WTC11 (cell line): ENCODE measurements around the gene PEX7. TPM values are rescaled to one million over a fixed set of nuclear protein-coding genes. Genes with fewer than 3 reads are reported as not detected.
A peak's percentile ranks its signal among the peaks of the same experiment; 100 is the strongest.

ENCODE experiments used
- ATAC-seq: fragments of 200-7000 bp; cut with Tn5 transposase; 2 replicates; pipeline ENCODE4 v1.10.0; 2021; ENCODE audit warnings: mild to moderate bottlenecking, moderate library complexity
- CTCF ChIA-PET: fragments of 300-600 bp; sonication (Branson Sonifier 250); formaldehyde crosslinking; loops from one replicate; lab custom pipeline; 2021; ENCODE audit warnings: antibody characterized with exemption; lab: Charles Lee
- POLR2A ChIA-PET: fragments of 350-600 bp; sonication (Branson Sonifier 250); formaldehyde crosslinking; loops from one replicate; lab custom pipeline; 2021; ENCODE audit warnings: antibody characterized with exemption; lab: Charles Lee
- DNase-seq: peaks from one replicate; pipeline ENCODE4 v3.0.0; 2021; ENCODE audit warnings: low spot score
- H3K27ac Mint-ChIP-seq: 2 replicates; pipeline ENCODE4 v1.8.0; 2021; ENCODE audit warnings: mixed read lengths
- H3K27me3 Mint-ChIP-seq: 2 replicates; pipeline ENCODE4 v1.8.0; 2021; ENCODE audit warnings: low read depth, mild to moderate bottlenecking, moderate library complexity, mixed read lengths
- H3K36me3 Mint-ChIP-seq: 2 replicates; pipeline ENCODE4 v1.8.0; 2021; ENCODE audit warnings: mixed read lengths
- H3K4me1 Mint-ChIP-seq: 2 replicates; pipeline ENCODE4 v1.8.0; 2022; ENCODE audit warnings: mixed read lengths
- H3K4me3 Mint-ChIP-seq: 2 replicates; pipeline ENCODE4 v1.8.0; 2021; ENCODE audit warnings: mild to moderate bottlenecking, moderate library complexity, mixed read lengths
- H3K9me3 Mint-ChIP-seq: 2 replicates; pipeline ENCODE4 v1.8.0; 2021; ENCODE audit warnings: mixed read lengths
- ATF6 ChIP-seq: sonication (generic); formaldehyde crosslinking; IDR thresholded peaks from 2 replicates; pipeline ENCODE4 v1.8.1; 2023; ENCODE audit warnings: mild to moderate bottlenecking, missing genetic modification reagents
- CBFB ChIP-seq: sonication (generic); formaldehyde crosslinking; IDR thresholded peaks from 2 replicates; pipeline ENCODE4 v1.8.1; 2022; ENCODE audit warnings: mild to moderate bottlenecking, low read depth, missing genetic modification reagents
- CREB1 ChIP-seq: sonication (generic); formaldehyde crosslinking; IDR thresholded peaks from 2 replicates; pipeline ENCODE4 v1.8.0; 2023; ENCODE audit warnings: mild to moderate bottlenecking, missing genetic modification reagents
- CREM ChIP-seq: sonication (generic); formaldehyde crosslinking; IDR thresholded peaks from 2 replicates; pipeline ENCODE4 v1.8.1; 2022; ENCODE audit warnings: mild to moderate bottlenecking, missing genetic modification reagents, moderate library complexity
- ELF4 ChIP-seq: sonication (generic); formaldehyde crosslinking; IDR thresholded peaks from 2 replicates; pipeline ENCODE4 v1.8.1; 2022; ENCODE audit warnings: low read depth, mild to moderate bottlenecking, moderate library complexity, missing genetic modification reagents
- JAZF1 ChIP-seq: fragments of 250-450 bp; sonication (Bioruptor Pico); IDR thresholded peaks from 2 replicates; pipeline ENCODE4 v1.9.0; 2021; ENCODE audit warnings: moderate library complexity, mild to moderate bottlenecking, inconsistent platforms
- JUN ChIP-seq: sonication (generic); formaldehyde crosslinking; IDR thresholded peaks from 2 replicates; pipeline ENCODE4 v1.8.0; 2023; ENCODE audit warnings: mild to moderate bottlenecking, missing genetic modification reagents
- MAX ChIP-seq: sonication (generic); formaldehyde crosslinking; IDR thresholded peaks from 2 replicates; pipeline ENCODE4 v1.8.0; 2022; ENCODE audit warnings: mild to moderate bottlenecking, missing genetic modification reagents
- NFATC4 ChIP-seq: fragments of 250-450 bp; sonication (Bioruptor Pico); IDR thresholded peaks from 2 replicates; pipeline ENCODE4 v1.9.0; 2021; ENCODE audit warnings: mild to moderate bottlenecking
- NFE2L1 ChIP-seq: sonication (generic); formaldehyde crosslinking; IDR thresholded peaks from 2 replicates; pipeline ENCODE4 v1.8.1; 2023; ENCODE audit warnings: missing genetic modification reagents
- RELA ChIP-seq: sonication (generic); formaldehyde crosslinking; IDR thresholded peaks from 2 replicates; pipeline ENCODE4 v1.8.1; 2022; ENCODE audit warnings: missing genetic modification reagents, mild to moderate bottlenecking, borderline replicate concordance
- SMAD4 ChIP-seq: sonication (generic); formaldehyde crosslinking; IDR thresholded peaks from 2 replicates; pipeline ENCODE4 v1.8.0; 2022; ENCODE audit warnings: mild to moderate bottlenecking, missing genetic modification reagents
- SOX15 ChIP-seq: fragments of 250-450 bp; sonication (Bioruptor Pico); IDR thresholded peaks from 2 replicates; pipeline ENCODE4 v1.9.0; 2021; ENCODE audit warnings: mild to moderate bottlenecking
- ZNF219 ChIP-seq: sonication (generic); formaldehyde crosslinking; IDR thresholded peaks from 2 replicates; pipeline ENCODE4 v1.8.0; 2023; ENCODE audit warnings: missing genetic modification reagents, mild to moderate bottlenecking, borderline replicate concordance
- ZNF423 ChIP-seq: fragments of 250-450 bp; sonication (Bioruptor Pico); IDR thresholded peaks from 2 replicates; pipeline ENCODE4 v2.1.2; 2022; ENCODE audit warnings: mild to moderate bottlenecking, moderate library complexity
- ZSCAN18 ChIP-seq: fragments of 250-450 bp; sonication (Bioruptor Pico); IDR thresholded peaks from 2 replicates; pipeline ENCODE4 v2.1.2; 2022; ENCODE audit warnings: mild to moderate bottlenecking, moderate library complexity
- total RNA-seq: library from RNA; stranded (reverse); gene quantifications from 3 replicates; pipeline ENCODE4 v1.2.3, GENCODE V29; 2021
- TF ChIP-seq, protein P1 (sequence below): sonication (generic); formaldehyde crosslinking; IDR thresholded peaks from 2 replicates; pipeline ENCODE4 v1.8.0; 2022; ENCODE audit warnings: mild to moderate bottlenecking, missing genetic modification reagents
- TF ChIP-seq, protein P2 (sequence below): sonication (generic); formaldehyde crosslinking; IDR thresholded peaks from 2 replicates; pipeline ENCODE4 v1.8.1; 2023; ENCODE audit warnings: mild to moderate bottlenecking, missing genetic modification reagents, moderate library complexity
- TF ChIP-seq, protein P3 (sequence below): sonication (generic); formaldehyde crosslinking; IDR thresholded peaks from 2 replicates; pipeline ENCODE4 v1.8.0; 2022; ENCODE audit warnings: missing genetic modification reagents
- TF ChIP-seq, protein P4 (sequence below): sonication (generic); formaldehyde crosslinking; IDR thresholded peaks from 2 replicates; pipeline ENCODE4 v1.8.1; 2022; ENCODE audit warnings: low read depth, missing genetic modification reagents, borderline replicate concordance

Gene PEX7
- total RNA-seq, 1 experiment from 2014 or later = 9.8 TPM

DNA sequence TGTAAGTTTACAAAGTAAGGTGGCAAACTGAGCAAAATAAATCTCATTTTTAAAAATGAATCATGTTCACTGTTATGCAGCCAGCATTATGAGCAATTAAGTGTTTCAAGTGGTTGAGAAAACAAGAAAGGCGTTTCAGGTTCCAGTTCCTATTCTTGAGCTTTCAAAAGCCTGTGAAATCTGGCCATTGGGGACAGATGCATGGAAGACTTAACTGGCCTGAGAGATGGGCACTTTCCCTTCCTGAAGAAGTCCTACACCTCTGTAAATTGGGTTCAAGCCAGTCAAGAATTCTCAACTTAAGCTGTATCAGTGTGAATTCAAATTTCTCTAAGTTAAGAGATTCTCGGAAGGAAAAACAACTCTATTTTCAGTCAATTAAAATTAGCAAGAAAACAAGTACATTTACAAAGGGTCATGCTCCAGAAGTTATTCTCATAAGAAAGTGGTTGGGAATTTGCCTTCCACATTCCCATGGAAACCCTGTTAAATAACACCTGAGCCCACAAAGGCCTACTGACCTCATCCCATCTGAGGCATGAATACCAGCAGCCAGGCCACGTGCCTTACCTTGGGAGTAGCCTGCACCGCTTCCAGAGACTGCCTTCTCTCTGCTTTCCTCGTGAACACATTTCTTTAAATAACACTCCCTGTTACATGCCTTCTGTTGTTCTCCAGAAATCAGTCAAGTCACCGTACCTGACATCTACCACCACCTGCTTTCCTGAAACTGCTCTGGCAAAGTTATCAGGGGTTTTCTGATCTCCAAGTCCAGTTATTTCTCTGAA, 49.5 kb upstream of the PEX7 start:
- TF ChIP-seq CREM (CRISPR knock-in tag) (no peak), RELA (CRISPR knock-in tag) (no peak), CBFB (CRISPR knock-in tag) (no peak), MAX (CRISPR knock-in tag) (peak; percentile 64)
- TF ChIP-seq, protein P1, sequence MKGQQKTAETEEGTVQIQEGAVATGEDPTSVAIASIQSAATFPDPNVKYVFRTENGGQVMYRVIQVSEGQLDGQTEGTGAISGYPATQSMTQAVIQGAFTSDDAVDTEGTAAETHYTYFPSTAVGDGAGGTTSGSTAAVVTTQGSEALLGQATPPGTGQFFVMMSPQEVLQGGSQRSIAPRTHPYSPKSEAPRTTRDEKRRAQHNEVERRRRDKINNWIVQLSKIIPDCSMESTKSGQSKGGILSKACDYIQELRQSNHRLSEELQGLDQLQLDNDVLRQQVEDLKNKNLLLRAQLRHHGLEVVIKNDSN (CRISPR knock-in tag) = peak; percentile 50; the same call in 1 of the 2 replicates
- TF ChIP-seq, protein P2, sequence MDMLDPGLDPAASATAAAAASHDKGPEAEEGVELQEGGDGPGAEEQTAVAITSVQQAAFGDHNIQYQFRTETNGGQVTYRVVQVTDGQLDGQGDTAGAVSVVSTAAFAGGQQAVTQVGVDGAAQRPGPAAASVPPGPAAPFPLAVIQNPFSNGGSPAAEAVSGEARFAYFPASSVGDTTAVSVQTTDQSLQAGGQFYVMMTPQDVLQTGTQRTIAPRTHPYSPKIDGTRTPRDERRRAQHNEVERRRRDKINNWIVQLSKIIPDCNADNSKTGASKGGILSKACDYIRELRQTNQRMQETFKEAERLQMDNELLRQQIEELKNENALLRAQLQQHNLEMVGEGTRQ (CRISPR knock-in tag) = no peak
- TF ChIP-seq, all 79 proteins: peak for 2
- Mint-ChIP-seq H3K4me3 (no peak overlapping the region), H3K27ac (peak overlapping the region; percentile 10; the same call in 1 of the 2 replicates), H3K9me3 (no peaks in the 10 kb centered on the region), H3K4me1 (peaks cover 9% of the 10 kb centered on the region), H3K27me3 (no peaks in the 10 kb centered on the region; the same call in 1 of the 2 replicates), H3K36me3 (no peaks in the 10 kb centered on the region)
- ATAC-seq = peak; percentile 92
- POLR2A ChIA-PET = no interaction called here
- DNase-seq = peak; percentile 30
- CTCF ChIA-PET = interaction anchor here (0.7 kb wide), 1 partner anchor 20 kb away, joined by 4 read pairs; the partner anchor contains the start of gene MAP3K5

DNA sequence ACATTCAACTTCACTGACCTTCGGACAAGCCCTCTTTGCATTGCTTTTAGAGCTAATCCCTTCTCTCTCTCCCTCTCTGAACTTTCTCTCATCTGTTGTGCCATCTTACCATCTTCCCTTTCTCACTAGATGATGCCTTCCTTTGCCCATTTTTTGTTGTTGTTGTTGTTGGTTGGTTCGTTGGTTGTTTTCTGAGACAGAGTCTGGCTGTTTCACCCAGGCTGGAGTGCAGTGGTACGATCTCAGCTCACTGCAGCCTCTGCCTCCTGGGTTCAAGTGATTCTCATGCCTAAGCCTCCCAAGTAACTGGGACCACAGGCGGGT, 49.0 kb upstream of the PEX7 start:
- peaks cover 9% of the 10 kb centered on the region for H3K4me1 Mint-ChIP-seq
- no peak for DNase-seq
- POLR2A ChIA-PET = no interaction called here
- H3K9me3 Mint-ChIP-seq = no peaks in the 10 kb centered on the region
- no peak for TF ChIP-seq SOX15 (CRISPR knock-in tag)
- TF ChIP-seq NFATC4 = no peak
- no peak for TF ChIP-seq JUN (CRISPR knock-in tag)
- TF ChIP-seq, all 79 proteins: peak for 0
- Mint-ChIP-seq H3K4me3 (no peak overlapping the region), H3K27ac (peak overlapping the region; percentile 10; the same call in 1 of the 2 replicates), H3K36me3 (no peaks in the 10 kb centered on the region), H3K27me3 (no peaks in the 10 kb centered on the region; the same call in 1 of the 2 replicates)
- no peak for ATAC-seq
- CTCF ChIA-PET = no interaction called here

GRCh38 chr6:136774228-136775041, 48.0 kb upstream of the PEX7 start:
- DNase-seq (no peak), ATAC-seq (no peak)
- POLR2A ChIA-PET = no interaction called here
- H3K9me3 Mint-ChIP-seq = no peaks in the 10 kb centered on the region
- no peaks in the 10 kb centered on the region; the same call in 1 of the 2 replicates for H3K27me3 Mint-ChIP-seq
- H3K27ac Mint-ChIP-seq = peak overlapping the region; percentile 4; the same call in 1 of the 2 replicates
- peaks cover 9% of the 10 kb centered on the region for H3K4me1 Mint-ChIP-seq
- CTCF ChIA-PET = no interaction called here
- no peaks in the 10 kb centered on the region for H3K36me3 Mint-ChIP-seq
- H3K4me3 Mint-ChIP-seq = no peak overlapping the region
- TF ChIP-seq SMAD4 (CRISPR knock-in tag) (no peak), ATF6 (no peak), CREB1 (CRISPR knock-in tag) (no peak), ELF4 (CRISPR knock-in tag) (no peak), ZNF219 (CRISPR knock-in tag) (no peak), JUN (CRISPR knock-in tag) (no peak), ZNF423 (no peak), JAZF1 (CRISPR knock-in tag) (no peak), ZSCAN18 (no peak), NFE2L1 (CRISPR knock-in tag) (no peak)
- TF ChIP-seq, protein P3, sequence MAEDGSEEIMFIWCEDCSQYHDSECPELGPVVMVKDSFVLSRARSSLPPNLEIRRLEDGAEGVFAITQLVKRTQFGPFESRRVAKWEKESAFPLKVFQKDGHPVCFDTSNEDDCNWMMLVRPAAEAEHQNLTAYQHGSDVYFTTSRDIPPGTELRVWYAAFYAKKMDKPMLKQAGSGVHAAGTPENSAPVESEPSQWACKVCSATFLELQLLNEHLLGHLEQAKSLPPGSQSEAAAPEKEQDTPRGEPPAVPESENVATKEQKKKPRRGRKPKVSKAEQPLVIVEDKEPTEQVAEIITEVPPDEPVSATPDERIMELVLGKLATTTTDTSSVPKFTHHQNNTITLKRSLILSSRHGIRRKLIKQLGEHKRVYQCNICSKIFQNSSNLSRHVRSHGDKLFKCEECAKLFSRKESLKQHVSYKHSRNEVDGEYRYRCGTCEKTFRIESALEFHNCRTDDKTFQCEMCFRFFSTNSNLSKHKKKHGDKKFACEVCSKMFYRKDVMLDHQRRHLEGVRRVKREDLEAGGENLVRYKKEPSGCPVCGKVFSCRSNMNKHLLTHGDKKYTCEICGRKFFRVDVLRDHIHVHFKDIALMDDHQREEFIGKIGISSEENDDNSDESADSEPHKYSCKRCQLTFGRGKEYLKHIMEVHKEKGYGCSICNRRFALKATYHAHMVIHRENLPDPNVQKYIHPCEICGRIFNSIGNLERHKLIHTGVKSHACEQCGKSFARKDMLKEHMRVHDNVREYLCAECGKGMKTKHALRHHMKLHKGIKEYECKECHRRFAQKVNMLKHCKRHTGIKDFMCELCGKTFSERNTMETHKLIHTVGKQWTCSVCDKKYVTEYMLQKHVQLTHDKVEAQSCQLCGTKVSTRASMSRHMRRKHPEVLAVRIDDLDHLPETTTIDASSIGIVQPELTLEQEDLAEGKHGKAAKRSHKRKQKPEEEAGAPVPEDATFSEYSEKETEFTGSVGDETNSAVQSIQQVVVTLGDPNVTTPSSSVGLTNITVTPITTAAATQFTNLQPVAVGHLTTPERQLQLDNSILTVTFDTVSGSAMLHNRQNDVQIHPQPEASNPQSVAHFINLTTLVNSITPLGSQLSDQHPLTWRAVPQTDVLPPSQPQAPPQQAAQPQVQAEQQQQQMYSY = no peak
- TF ChIP-seq, protein P4, sequence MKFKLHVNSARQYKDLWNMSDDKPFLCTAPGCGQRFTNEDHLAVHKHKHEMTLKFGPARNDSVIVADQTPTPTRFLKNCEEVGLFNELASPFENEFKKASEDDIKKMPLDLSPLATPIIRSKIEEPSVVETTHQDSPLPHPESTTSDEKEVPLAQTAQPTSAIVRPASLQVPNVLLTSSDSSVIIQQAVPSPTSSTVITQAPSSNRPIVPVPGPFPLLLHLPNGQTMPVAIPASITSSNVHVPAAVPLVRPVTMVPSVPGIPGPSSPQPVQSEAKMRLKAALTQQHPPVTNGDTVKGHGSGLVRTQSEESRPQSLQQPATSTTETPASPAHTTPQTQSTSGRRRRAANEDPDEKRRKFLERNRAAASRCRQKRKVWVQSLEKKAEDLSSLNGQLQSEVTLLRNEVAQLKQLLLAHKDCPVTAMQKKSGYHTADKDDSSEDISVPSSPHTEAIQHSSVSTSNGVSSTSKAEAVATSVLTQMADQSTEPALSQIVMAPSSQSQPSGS (CRISPR knock-in tag) = no peak
